GM23248 (cell line): ENCODE data around the gene TAF10. TPM values are rescaled to one million over a fixed set of nuclear protein-coding genes. Genes with fewer than 3 reads are reported as not detected.

ENCODE experiments used
- DNase-seq: peaks from one replicate; pipeline ENCODE4 v3.0.0-alpha.2; 2015
- H2AFZ ChIP-seq: fragments of 200-600 bp; sonication (generic); 2 replicates; pipeline ENCODE4 v1.6.1; 2016; ENCODE audit warnings: antibody characterized with exemption
- H3F3A ChIP-seq: fragments of 200-600 bp; sonication (generic); 2 replicates; pipeline ENCODE4 v1.6.1; 2016; ENCODE audit warnings: mild to moderate bottlenecking, antibody characterized with exemption, mixed run types; ENCODE audit not compliant: insufficient read depth
- H3K27ac ChIP-seq: fragments of 200-600 bp; sonication (generic); 2 replicates; pipeline ENCODE4 v1.5.1; 2016; ENCODE audit warnings: mild to moderate bottlenecking
- H3K27me3 ChIP-seq: fragments of 200-600 bp; sonication (generic); replicated peaks from 2 replicates; pipeline ENCODE4 v1.6.1; 2016; ENCODE audit warnings: mild to moderate bottlenecking; ENCODE audit not compliant: insufficient read depth
- H3K36me3 ChIP-seq: fragments of 200-600 bp; sonication (generic); 2 replicates; pipeline ENCODE4 v1.6.1; 2016; ENCODE audit warnings: low read depth, mild to moderate bottlenecking
- H3K4me1 ChIP-seq: fragments of 200-600 bp; sonication (generic); 2 replicates; pipeline ENCODE4 v1.6.1; 2016; ENCODE audit warnings: mild to moderate bottlenecking; ENCODE audit not compliant: insufficient read depth
- H3K4me2 ChIP-seq: fragments of 200-600 bp; sonication (generic); one replicate; pipeline ENCODE4 v1.6.1; 2016; ENCODE audit warnings: mild to moderate bottlenecking; ENCODE audit not compliant: unreplicated experiment
- H3K4me3 ChIP-seq: fragments of 200-600 bp; sonication (generic); 2 replicates; pipeline ENCODE4 v1.5.1; 2016; ENCODE audit warnings: mild to moderate bottlenecking
- H3K79me2 ChIP-seq: fragments of 200-600 bp; sonication (generic); 2 replicates; pipeline ENCODE4 v1.6.1; 2016; ENCODE audit warnings: mild to moderate bottlenecking; ENCODE audit not compliant: insufficient read depth
- H3K9ac ChIP-seq: fragments of 200-600 bp; sonication (generic); 2 replicates; pipeline ENCODE4 v1.6.1; 2016; ENCODE audit warnings: mild to moderate bottlenecking
- H3K9me2 ChIP-seq: fragments of 200-600 bp; sonication (generic); 2 replicates; pipeline ENCODE4 v1.6.1; 2016; ENCODE audit warnings: mixed run types, mild to moderate bottlenecking, moderate library complexity; ENCODE audit not compliant: insufficient read depth
- H3K9me3 ChIP-seq: fragments of 200-600 bp; sonication (generic); one replicate; pipeline ENCODE4 v1.6.1; 2017; ENCODE audit warnings: low read depth
- H4K20me1 ChIP-seq: fragments of 200-600 bp; sonication (generic); 2 replicates; pipeline ENCODE4 v1.6.0; 2016; ENCODE audit not compliant: insufficient read depth
- EZH2 ChIP-seq: fragments of 200-600 bp; sonication (generic); IDR thresholded peaks from 2 replicates; pipeline ENCODE4 v1.6.1; 2018; ENCODE audit warnings: antibody characterized with exemption, mild to moderate bottlenecking; ENCODE audit not compliant: insufficient read depth, poor library complexity, severe bottlenecking
- EZH2phosphoT487 ChIP-seq: fragments of 200-600 bp; sonication (generic); IDR thresholded peaks from 2 replicates; pipeline ENCODE4 v1.6.1; 2018; ENCODE audit warnings: antibody characterized with exemption, moderate library complexity, mild to moderate bottlenecking, low read depth; ENCODE audit not compliant: insufficient read depth
- WGBS, 2 experiments: methylation state at CpG; one replicate each; pipeline ENCODE4 v1.1.6; 2015 to 2017; ENCODE audit warnings: low lambda C conversion rate in 2 of 2, low coverage in 1 of 2; ENCODE audit errors: missing lambda C conversion rate in 2 of 2; 5-methylcytosine and 5-hydroxymethylcytosine counted together
- in situ Hi-C: fragments of 300-500 bp; cut with MboI; formaldehyde crosslinking; loops from 2 replicates; pipeline ENCODE4 v1.15.0; 2020
- polyA plus RNA-seq: library from polyadenylated mRNA; unstranded; fragments of >200 nt; fragmentation: Nextera tagmentation; extraction: Ambion mirVana; gene quantifications from 2 replicates; pipeline ENCODE4 v1.2.1, GENCODE V29; 2016
- total RNA-seq: library from RNA; depleted of rRNA; stranded (reverse); fragments of >200 nt; shearing (Covaris generic); gene quantifications from 2 replicates; pipeline ENCODE4 v1.2.3, GENCODE V29; 2014

Gene TAF10
- total and polyA plus RNA-seq, 2 experiments from 2014 or later, result 67.9 to 172 TPM

DNA sequence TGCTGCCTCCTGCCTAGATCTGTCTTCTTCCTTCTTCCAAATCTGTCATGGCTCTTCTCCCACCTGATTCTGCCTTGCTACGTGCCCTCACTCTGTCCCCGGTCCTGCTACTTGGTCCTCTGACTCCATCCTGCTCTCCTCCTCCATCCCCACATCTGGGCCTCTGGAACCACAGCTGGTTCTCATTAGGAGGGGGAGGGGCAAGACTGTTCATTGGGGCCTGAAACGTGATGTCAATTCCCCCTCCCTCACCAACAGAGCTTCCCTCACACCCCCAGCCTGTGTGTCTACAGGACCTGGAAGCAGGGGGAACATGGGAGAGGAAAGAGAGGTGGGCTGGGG, 34.5 kb upstream of the TAF10 start:
- H3F3A ChIP-seq, result peaks cover 18% of the 10 kb centered on the region; the same call in 1 of the 2 replicates
- H4K20me1 ChIP-seq, result no peaks in the 10 kb centered on the region
- in situ Hi-C loops, result no loop called here
- WGBS, 2 experiments, result 5 to 7% methylated on average over 3 of the region's 3 CpGs
- no peaks in the 10 kb centered on the region for H3K27me3 ChIP-seq
- peak overlapping the region; percentile 39 for H3K27ac ChIP-seq
- H2AFZ ChIP-seq, result peak overlapping the region; percentile 76
- H3K4me1 ChIP-seq, result peaks cover 23% of the 10 kb centered on the region
- peak overlapping the region; percentile 50 for H3K4me3 ChIP-seq
- no peaks in the 10 kb centered on the region for H3K36me3 ChIP-seq
- no peaks in the 10 kb centered on the region for H3K79me2 ChIP-seq
- peak overlapping the region; percentile 66 for H3K4me2 ChIP-seq
- H3K9ac ChIP-seq, result peak overlapping the region; percentile 31; the same call in 1 of the 2 replicates
- no peaks in the 10 kb centered on the region for H3K9me2 ChIP-seq
- no peaks in the 10 kb centered on the region for H3K9me3 ChIP-seq
- TF ChIP-seq EZH2phosphoT487 (no peak), EZH2 (no peak)
- peak; percentile 63 for DNase-seq

DNA sequence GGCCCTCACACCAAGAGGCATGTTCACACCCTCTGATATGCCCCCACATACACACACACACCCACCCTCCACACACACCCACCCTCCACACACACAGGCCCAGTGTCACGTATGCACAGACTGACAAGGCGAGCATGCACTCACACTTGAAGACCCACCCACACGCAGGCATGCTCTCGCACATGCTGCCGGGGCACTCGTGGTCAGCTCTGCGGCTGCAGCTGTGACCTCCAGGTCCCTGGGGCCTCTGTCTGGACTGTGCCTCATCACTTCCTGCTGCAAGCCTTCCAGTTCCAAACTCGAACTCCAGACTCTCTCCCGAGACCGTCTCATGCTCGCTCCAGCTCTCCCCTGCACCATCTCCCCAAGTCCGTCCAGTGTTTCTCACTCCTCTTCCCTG, 34.1 kb upstream of the TAF10 start:
- Histone ChIP-seq H3K9ac (peak overlapping the region; percentile 31; the same call in 1 of the 2 replicates), H4K20me1 (no peaks in the 10 kb centered on the region), H3K9me2 (no peaks in the 10 kb centered on the region), H3K27me3 (no peaks in the 10 kb centered on the region), H3K4me3 (peak overlapping the region; percentile 50), H2AFZ (peak overlapping the region; percentile 76), H3K9me3 (no peaks in the 10 kb centered on the region), H3K79me2 (no peaks in the 10 kb centered on the region), H3F3A (peaks cover 18% of the 10 kb centered on the region; the same call in 1 of the 2 replicates), H3K4me1 (peaks cover 23% of the 10 kb centered on the region), H3K36me3 (no peaks in the 10 kb centered on the region), H3K27ac (peak overlapping the region; percentile 39; the same call in 1 of the 2 replicates), H3K4me2 (peak overlapping the region; percentile 66)
- peak; percentile 86 for DNase-seq
- 4 to 7% methylated on average over 12 of the region's 12 CpGs for WGBS, 2 experiments
- in situ Hi-C loops, result no loop called here
- no peak for TF ChIP-seq EZH2
- TF ChIP-seq EZH2phosphoT487, result no peak

DNA sequence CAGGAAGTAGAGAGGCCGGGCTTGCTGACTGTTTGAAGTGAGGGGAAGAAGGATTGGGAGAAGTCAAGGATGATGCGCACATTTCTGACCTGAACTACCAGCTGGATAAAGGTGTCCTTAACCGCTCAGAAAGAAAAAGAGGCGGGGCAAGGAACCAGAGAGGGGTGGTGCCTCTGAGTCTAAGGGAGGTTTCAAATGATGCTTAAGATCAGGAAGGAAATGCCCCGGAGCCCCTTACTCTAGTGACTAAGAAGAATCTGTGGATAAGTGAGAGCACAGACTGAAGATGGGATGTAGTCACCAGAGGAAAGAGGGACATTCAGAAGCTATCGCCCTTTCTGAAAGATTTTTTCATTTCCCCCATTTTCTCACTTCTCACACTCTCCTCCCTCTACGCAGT, 30.9 kb upstream of the TAF10 start:
- Histone ChIP-seq H3K9me3 (no peaks in the 10 kb centered on the region), H3K36me3 (no peaks in the 10 kb centered on the region), H3F3A (peaks cover 23% of the 10 kb centered on the region), H4K20me1 (no peaks in the 10 kb centered on the region), H3K27ac (no peak overlapping the region), H3K4me1 (peaks cover 30% of the 10 kb centered on the region), H2AFZ (no peak overlapping the region), H3K9me2 (no peaks in the 10 kb centered on the region), H3K4me2 (no peak overlapping the region), H3K79me2 (no peaks in the 10 kb centered on the region), H3K9ac (no peak overlapping the region), H3K27me3 (no peaks in the 10 kb centered on the region), H3K4me3 (no peak overlapping the region)
- DNase-seq, result no peak
- 92 to 98% methylated on average over 7 of the region's 7 CpGs for WGBS, 2 experiments
- in situ Hi-C loops, result no loop called here
- TF ChIP-seq EZH2phosphoT487, result no peak
- TF ChIP-seq EZH2, result no peak

DNA sequence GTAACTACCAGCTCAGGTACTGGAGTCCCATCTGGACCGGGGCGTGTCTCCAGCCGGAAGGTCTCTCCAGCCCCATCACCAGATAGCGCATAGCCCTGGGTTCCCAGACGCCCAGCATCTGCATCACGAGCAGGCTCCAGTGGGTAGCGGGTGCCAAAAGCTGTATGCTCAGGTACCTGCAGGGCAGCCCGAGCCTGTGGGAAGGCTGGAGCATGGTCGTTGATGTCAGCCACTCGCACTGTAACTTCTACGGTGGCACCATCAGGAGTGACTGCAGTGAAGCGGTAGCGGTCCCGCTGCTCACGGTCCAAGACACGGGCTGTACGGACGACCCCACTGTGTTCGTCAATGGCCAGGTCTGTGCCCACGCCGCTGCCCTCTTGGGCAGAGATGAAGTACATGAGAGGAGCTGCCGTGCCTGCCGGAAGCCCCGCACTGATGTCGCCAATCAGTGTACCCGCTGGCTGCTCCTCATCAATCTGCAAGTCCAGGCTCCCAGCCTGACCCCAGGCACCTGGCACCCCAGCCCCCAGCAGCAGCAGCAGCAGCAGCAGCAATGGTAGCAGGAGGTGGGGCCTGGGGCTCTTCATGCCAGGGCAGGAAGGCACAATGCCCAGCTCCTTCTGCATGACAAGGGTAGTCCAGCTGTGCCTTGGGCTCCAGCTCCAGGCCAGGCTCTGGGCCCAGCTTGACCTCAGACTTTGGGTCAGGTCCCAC, 29.1 kb upstream of the TAF10 start:
- Histone ChIP-seq H3K79me2 (no peaks in the 10 kb centered on the region), H3K9me2 (no peaks in the 10 kb centered on the region), H3K27me3 (no peaks in the 10 kb centered on the region), H2AFZ (no peak overlapping the region), H3K4me3 (no peak overlapping the region), H3K27ac (no peak overlapping the region), H3K9me3 (no peaks in the 10 kb centered on the region), H3K4me2 (no peak overlapping the region), H3K9ac (no peak overlapping the region), H3F3A (peaks cover 23% of the 10 kb centered on the region), H3K36me3 (no peaks in the 10 kb centered on the region), H3K4me1 (peaks cover 20% of the 10 kb centered on the region), H4K20me1 (no peaks in the 10 kb centered on the region)
- in situ Hi-C loops, result no loop called here
- WGBS, 2 experiments, result 92 to 93% methylated on average over 25 to 26 of the region's 26 CpGs
- TF ChIP-seq EZH2phosphoT487 (no peak), EZH2 (no peak)
- DNase-seq, result no peak
